Sigmoid colon (tissue), 4 donors: Measurements from ENCODE around the gene ZBTB39.

Source experiments
- POLR2A ChIP-seq, 2 donors: fragments of 450-650 bp; IDR thresholded peaks; one replicate each; pipeline ENCODE4 v1.6.1; 2016; ENCODE audit warnings: antibody characterized with exemption in 2 of 2, mild to moderate bottlenecking in 2 of 2, moderate library complexity in 2 of 2
- POLR2AphosphoS5 ChIP-seq, 4 donors: sonication (generic); formaldehyde crosslinking; IDR thresholded peaks; one replicate each; pipeline ENCODE4 v1.6.1; 2017; ENCODE audit warnings: antibody characterized with exemption in 4 of 4
- TF ChIP-seq, protein P1 (sequence below), 4 experiments: fragments of 450-650 bp in 3 of 4; fragments of 200-600 bp in 1 of 4; IDR thresholded peaks; one replicate each; pipeline ENCODE4 v1.5.1; 2016 to 2019; ENCODE audit warnings: antibody characterized with exemption in 4 of 4, mild to moderate bottlenecking in 3 of 4, moderate library complexity in 2 of 4

DNA sequence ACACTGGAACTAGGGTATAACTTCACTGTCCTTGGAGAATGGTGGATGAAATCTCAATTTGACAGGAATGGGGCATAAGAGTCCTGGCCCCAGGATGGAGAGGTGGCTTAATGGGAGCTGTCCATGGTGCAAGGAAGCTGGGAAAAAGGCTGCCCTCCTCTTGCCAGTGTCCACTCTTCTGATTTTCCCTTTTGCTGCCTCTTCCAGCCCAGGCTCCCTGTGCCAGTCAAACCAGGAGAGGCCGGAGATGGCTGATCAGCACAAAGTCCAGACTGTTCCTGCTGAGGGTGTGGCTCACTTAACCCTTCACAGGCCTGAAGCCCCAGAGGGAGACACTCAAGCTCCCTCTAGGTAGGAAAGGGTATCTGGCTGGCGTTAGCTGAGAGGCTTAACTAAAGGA lies 43.5 kb upstream of the ZBTB39 start, which contains the start of gene MYO1A:
- TF ChIP-seq POLR2A (IDR thresholded peaks at IDR 0.05) (no peak), POLR2AphosphoS5 (IDR thresholded peaks at IDR 0.05) (no peak)
- TF ChIP-seq, protein P1, sequence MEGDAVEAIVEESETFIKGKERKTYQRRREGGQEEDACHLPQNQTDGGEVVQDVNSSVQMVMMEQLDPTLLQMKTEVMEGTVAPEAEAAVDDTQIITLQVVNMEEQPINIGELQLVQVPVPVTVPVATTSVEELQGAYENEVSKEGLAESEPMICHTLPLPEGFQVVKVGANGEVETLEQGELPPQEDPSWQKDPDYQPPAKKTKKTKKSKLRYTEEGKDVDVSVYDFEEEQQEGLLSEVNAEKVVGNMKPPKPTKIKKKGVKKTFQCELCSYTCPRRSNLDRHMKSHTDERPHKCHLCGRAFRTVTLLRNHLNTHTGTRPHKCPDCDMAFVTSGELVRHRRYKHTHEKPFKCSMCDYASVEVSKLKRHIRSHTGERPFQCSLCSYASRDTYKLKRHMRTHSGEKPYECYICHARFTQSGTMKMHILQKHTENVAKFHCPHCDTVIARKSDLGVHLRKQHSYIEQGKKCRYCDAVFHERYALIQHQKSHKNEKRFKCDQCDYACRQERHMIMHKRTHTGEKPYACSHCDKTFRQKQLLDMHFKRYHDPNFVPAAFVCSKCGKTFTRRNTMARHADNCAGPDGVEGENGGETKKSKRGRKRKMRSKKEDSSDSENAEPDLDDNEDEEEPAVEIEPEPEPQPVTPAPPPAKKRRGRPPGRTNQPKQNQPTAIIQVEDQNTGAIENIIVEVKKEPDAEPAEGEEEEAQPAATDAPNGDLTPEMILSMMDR (IDR thresholded peaks at IDR 0.05): no peak
